SU-DHL-6 (cell line): Measurements from ENCODE around the gene PSMC3IP.

ENCODE experiments used
- CTCF ChIP-seq: fragments of 200-600 bp; sonication (generic); IDR thresholded peaks from one replicate; pipeline ENCODE4 v1.5.1; 2017; ENCODE audit warnings: antibody characterized with exemption, mild to moderate bottlenecking, low read length, moderate library complexity; ENCODE audit not compliant: insufficient read depth, poor library complexity, severe bottlenecking
- EZH2phosphoT487 ChIP-seq: fragments of 200-600 bp; sonication (generic), shearing (Covaris generic); conservative IDR thresholded peaks from 2 replicates; pipeline ENCODE4 v1.6.1; 2018; ENCODE audit warnings: mild to moderate bottlenecking, antibody characterized with exemption, low read length, moderate library complexity, mixed read lengths

DNA sequence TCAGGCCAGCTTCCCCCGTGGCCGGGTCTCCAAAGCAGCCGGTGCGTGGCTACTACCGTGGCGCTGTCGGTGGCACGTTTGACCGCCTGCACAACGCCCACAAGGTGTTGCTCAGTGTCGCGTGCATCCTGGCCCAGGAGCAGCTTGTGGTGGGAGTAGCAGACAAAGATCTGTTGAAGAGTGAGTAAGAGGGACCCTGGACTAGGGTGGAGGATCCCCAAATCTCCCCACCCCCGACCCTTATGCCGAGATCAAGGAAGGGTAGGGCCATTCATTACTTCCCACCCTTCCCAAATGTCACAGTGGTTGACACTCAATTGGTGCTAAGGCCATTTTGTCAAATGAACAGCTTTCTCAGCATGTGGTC is 14.4 kb downstream of the PSMC3IP start:
- no peak for TF ChIP-seq CTCF
- TF ChIP-seq EZH2phosphoT487: no peak
